Prostate gland (tissue), 2 donors: ENCODE measurements around the gene PAPPA. TPM values are rescaled to one million over a fixed set of nuclear protein-coding genes. Genes with fewer than 3 reads are reported as not detected.

Source experiments
- DNase-seq: peaks from one replicate; pipeline ENCODE4 v3.0.0-alpha.2; 2019; ENCODE audit warnings: low spot score
- H3K27ac ChIP-seq, 2 donors: fragments of 200-600 bp; sonication (generic); 2 replicates each; pipeline ENCODE4 v1.5.1; 2017 to 2019
- H3K27me3 ChIP-seq: fragments of 200-600 bp; sonication (generic); replicated peaks from 2 replicates; pipeline ENCODE4 v1.5.1; 2019; ENCODE audit not compliant: insufficient read depth
- H3K36me3 ChIP-seq, 2 donors: fragments of 200-600 bp; sonication (generic); 1 replicate in 1 of 2; 2 replicates in 1 of 2; pipeline versions ENCODE4 v1.5.1 to v1.8.1; 2017 to 2019
- H3K4me1 ChIP-seq: fragments of 200-600 bp; sonication (generic); replicated peaks from 2 replicates; pipeline ENCODE4 v1.5.1; 2019
- H3K4me3 ChIP-seq, 2 donors: fragments of 200-600 bp; sonication (generic); 2 replicates each; pipeline ENCODE4 v1.5.1; 2017 to 2019
- H3K9me3 ChIP-seq: fragments of 200-600 bp; sonication (generic); 2 replicates; pipeline ENCODE4 v1.5.1; 2017
- POLR2A ChIP-seq: fragments of 450-650 bp; IDR thresholded peaks from one replicate; pipeline ENCODE4 v1.6.1; 2016; ENCODE audit warnings: antibody characterized with exemption, mild to moderate bottlenecking
- POLR2AphosphoS5 ChIP-seq: sonication (generic); formaldehyde crosslinking; IDR thresholded peaks from one replicate; pipeline ENCODE4 v1.6.1; 2017; ENCODE audit warnings: antibody characterized with exemption
- WGBS: methylation state at CpG from one replicate; pipeline ENCODE4 v1.1.5; 2018; 5-methylcytosine and 5-hydroxymethylcytosine counted together
- intact Hi-C: fragments of 100-400 bp; cut with DNase I; formaldehyde crosslinking; loops from one replicate; pipeline ENCODE4 v1.14.2; 2022
- total RNA-seq, 2 donors: library from RNA; depleted of rRNA; stranded (reverse); fragments of >200 nt; gene quantifications; one replicate each; pipeline ENCODE4 v1.1.0, GENCODE V29; 2016
- TF ChIP-seq, protein P1 (sequence below), 4 experiments: fragments of 200-600 bp in 2 of 4; fragments of 450-650 bp in 2 of 4; sonication (generic) in 2 of 4; IDR thresholded peaks; 1 replicate in 3 of 4; 2 replicates in 1 of 4; pipeline ENCODE4 v1.5.1; 2016 to 2019; ENCODE audit warnings: antibody characterized with exemption in 4 of 4, mild to moderate bottlenecking in 2 of 4, moderate library complexity in 2 of 4

Gene PAPPA
- total RNA-seq, 2 donors from 2014 or later: 0.27 to 1.8 TPM

DNA sequence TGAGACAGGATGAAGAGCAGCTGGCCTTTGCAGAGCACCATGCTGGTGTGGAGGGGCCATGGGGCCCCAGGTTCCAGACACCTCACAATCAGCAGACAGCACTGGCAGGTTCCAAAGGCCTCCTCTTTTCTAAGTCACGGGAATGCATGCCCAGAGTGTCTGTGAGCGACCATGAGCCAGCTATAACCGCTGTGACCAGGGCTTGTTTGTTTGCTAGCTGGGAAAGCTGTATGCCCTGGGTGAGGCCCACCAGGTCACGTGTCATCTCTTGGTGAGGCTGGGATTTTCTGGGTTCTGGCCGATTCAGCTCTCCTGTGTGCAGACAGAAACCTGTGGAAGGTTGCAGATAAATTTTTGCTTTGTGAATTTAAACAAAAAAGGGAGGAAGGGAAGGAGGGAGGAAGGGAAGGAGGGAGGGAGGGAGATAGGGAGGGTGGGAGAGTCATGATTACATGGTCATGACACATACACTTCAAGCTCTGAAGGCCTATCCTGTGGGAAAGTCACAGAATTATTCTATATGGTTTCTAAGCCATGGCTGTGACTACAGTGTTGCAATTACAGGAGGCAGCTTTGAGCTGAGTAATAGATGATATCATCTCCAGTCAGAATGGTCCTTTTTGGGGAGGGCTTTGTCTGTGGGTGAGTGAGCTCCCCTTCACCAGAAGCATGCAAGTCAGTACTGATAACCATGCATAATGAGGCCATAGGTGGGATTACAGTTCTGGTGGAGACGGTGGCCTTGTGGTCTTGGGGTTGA is 37.2 kb downstream of the PAPPA start:
- no peak for DNase-seq
- Histone ChIP-seq H3K9me3 (no peaks in the 10 kb centered on the region), H3K36me3 (no peaks in the 10 kb centered on the region), H3K4me1 (no peaks in the 10 kb centered on the region), H3K4me3 (no peak overlapping the region), H3K27ac (no peak overlapping the region), H3K27me3 (no peaks in the 10 kb centered on the region)
- TF ChIP-seq POLR2AphosphoS5: no peak
- no peak for TF ChIP-seq POLR2A
- TF ChIP-seq, protein P1, sequence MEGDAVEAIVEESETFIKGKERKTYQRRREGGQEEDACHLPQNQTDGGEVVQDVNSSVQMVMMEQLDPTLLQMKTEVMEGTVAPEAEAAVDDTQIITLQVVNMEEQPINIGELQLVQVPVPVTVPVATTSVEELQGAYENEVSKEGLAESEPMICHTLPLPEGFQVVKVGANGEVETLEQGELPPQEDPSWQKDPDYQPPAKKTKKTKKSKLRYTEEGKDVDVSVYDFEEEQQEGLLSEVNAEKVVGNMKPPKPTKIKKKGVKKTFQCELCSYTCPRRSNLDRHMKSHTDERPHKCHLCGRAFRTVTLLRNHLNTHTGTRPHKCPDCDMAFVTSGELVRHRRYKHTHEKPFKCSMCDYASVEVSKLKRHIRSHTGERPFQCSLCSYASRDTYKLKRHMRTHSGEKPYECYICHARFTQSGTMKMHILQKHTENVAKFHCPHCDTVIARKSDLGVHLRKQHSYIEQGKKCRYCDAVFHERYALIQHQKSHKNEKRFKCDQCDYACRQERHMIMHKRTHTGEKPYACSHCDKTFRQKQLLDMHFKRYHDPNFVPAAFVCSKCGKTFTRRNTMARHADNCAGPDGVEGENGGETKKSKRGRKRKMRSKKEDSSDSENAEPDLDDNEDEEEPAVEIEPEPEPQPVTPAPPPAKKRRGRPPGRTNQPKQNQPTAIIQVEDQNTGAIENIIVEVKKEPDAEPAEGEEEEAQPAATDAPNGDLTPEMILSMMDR (IDR thresholded peaks at IDR 0.05): no peak
- WGBS: 86% methylated on average over 6 of the region's 6 CpGs
- intact Hi-C loops: no loop called here

DNA sequence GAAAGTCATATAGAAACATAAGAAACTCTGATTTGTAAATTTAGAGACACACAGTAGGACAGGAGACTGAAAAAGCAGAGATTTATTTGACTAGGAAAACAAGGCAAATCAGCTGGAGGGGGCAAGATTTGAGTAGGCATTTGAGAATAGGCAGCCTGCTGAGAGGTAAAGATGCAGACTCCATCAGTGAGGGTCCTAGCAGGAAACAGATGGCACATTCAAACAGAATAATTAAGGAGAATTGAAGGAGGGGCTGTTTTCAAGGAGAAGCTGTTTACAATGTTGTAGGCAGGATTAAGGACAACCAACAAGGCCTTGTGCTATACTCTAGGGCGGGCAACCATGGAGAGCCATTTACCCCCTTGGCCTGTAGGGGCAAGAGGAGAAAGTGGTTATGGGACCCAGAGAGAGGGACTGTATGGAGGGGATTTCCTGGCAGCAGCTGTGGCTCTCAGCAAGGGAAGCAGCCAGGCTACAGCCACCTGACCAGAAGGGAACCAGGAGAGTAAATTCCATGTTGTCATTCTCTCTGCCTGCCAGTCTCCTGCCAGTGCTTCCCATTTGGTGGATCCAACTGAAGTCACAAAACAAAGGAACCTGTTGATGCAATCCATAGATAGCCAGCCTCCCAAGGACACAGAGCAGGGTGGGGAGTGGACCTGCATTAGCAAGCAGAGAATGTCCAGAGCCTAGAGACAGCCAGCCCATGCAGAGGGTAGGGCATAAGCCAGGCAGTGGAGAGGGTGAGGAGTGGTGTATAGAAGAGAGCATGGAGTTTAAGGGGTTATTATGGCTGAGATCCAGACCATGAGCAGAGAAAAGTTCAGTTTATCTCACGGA is 38.2 kb downstream of the PAPPA start:
- TF ChIP-seq POLR2AphosphoS5: no peak
- TF ChIP-seq, protein P1 (IDR thresholded peaks at IDR 0.05): no peak
- no peak for TF ChIP-seq POLR2A
- no peak overlapping the region for H3K27ac ChIP-seq
- intact Hi-C loops: no loop called here
- no peak for DNase-seq
- WGBS: 89% methylated on average over 2 of the region's 2 CpGs
- H3K9me3 ChIP-seq: no peaks in the 10 kb centered on the region
- no peaks in the 10 kb centered on the region for H3K27me3 ChIP-seq
- H3K4me1 ChIP-seq: no peaks in the 10 kb centered on the region
- H3K4me3 ChIP-seq: no peak overlapping the region
- no peaks in the 10 kb centered on the region for H3K36me3 ChIP-seq

DNA sequence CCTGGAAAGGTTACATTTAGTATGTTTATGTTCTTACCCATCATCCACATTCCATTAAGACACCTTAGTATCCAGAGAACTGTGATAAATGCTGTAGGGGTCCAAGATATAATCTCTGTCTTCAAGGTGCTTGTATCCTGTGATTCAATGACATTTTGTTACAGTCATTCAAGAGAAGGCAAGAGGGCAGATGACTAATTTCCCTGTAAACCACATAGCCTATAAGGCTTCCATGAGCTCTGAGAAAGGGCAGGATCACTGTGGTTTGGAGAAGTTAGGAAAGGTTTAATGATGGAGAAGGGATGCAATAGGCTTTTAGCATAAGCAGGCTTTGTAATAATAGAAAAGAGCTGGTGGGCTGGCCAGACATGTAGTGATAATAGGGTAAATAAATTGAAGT is 40.0 kb downstream of the PAPPA start:
- TF ChIP-seq POLR2AphosphoS5 (no peak), POLR2A (no peak)
- TF ChIP-seq, protein P1 (IDR thresholded peaks at IDR 0.05): no peak
- H3K4me1 ChIP-seq: no peaks in the 10 kb centered on the region
- no peak overlapping the region for H3K27ac ChIP-seq
- no peaks in the 10 kb centered on the region for H3K9me3 ChIP-seq
- H3K4me3 ChIP-seq: no peak overlapping the region
- intact Hi-C loops: no loop called here
- no peaks in the 10 kb centered on the region for H3K36me3 ChIP-seq
- H3K27me3 ChIP-seq: no peaks in the 10 kb centered on the region
- DNase-seq: no peak

DNA sequence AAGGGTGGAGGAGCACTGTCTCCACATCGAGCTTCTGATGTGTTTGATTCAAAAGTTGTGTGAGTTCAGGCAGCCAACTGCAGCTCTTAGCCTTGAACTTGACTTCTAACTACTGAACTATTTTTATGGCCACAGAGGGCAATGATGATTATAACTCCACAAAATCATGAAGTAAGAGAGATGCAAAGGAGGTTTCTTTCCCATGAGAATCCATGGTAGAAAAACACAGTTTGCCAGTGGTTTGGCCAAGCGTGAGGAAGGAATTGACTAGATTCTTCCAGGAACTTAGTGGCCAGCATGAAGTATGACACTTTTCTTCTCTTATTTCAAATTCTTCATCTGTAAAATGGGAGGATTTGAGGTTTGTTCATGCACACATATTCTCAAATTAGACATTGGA is 43.2 kb downstream of the PAPPA start:
- H3K27me3 ChIP-seq: no peaks in the 10 kb centered on the region
- no peak for DNase-seq
- H3K27ac ChIP-seq: no peak overlapping the region
- no peaks in the 10 kb centered on the region for H3K9me3 ChIP-seq
- H3K4me3 ChIP-seq: no peak overlapping the region
- TF ChIP-seq POLR2A: no peak
- TF ChIP-seq POLR2AphosphoS5: no peak
- TF ChIP-seq, protein P1 (IDR thresholded peaks at IDR 0.05): no peak
- 78% methylated on average over 2 of the region's 2 CpGs for WGBS
- intact Hi-C loops: no loop called here
- no peaks in the 10 kb centered on the region for H3K36me3 ChIP-seq
- no peaks in the 10 kb centered on the region for H3K4me1 ChIP-seq
